Endothelial cell of umbilical vein (primary cell): ENCODE results near the gene CD82. TPM values are rescaled to one million over a fixed set of nuclear protein-coding genes. Genes with fewer than 3 reads are reported as not detected.

Source experiments
- BruUV-seq: library from RNA; stranded (reverse); fragments of 400-500 nt; replicated peaks from 2 replicates; lab custom pipeline; 2021; lab: Mats Ljungman, UMichigan
- CTCF ChIA-PET: fragments of 300-600, 350-600 bp; sonication (Branson Sonifier 250); formaldehyde crosslinking; loops from one replicate; lab custom pipeline; 2021; ENCODE audit warnings: antibody characterized with exemption, inconsistent platforms; lab: Charles Lee
- POLR2A ChIA-PET: fragments of 300-600, 350-600 bp; sonication (Branson Sonifier 250); formaldehyde crosslinking; loops from one replicate; lab custom pipeline; 2021; ENCODE audit warnings: antibody characterized with exemption, inconsistent platforms; lab: Charles Lee
- DNase-seq: peaks from one replicate; pipeline ENCODE4 v3.0.0-alpha.2; 2011; ENCODE audit warnings: low read depth, low spot score
- FAIRE-seq: peaks from 2 replicates; lab custom pipeline; 2011; peaks lifted over from hg19 to GRCh38; lab: Jason Lieb, UNC
- H2AFZ ChIP-seq: 2 replicates; pipeline ENCODE4 v1.6.0; 2012; ENCODE audit warnings: low read depth, low read length, control low read depth, inconsistent platforms
- H3K27ac ChIP-seq: 2 replicates; pipeline ENCODE4 v1.5.1; 2011; ENCODE audit warnings: low read depth, mild to moderate bottlenecking, control low read depth, low read length, moderate library complexity; ENCODE audit not compliant: insufficient read depth
- H3K27me3 ChIP-seq, 2 experiments: 2 replicates each; pipeline versions ENCODE4 v1.6.0 to v1.6.1; 2011; ENCODE audit warnings: low read length in 2 of 2, mixed read lengths in 1 of 2; ENCODE audit not compliant: control insufficient read depth in 2 of 2, insufficient read depth in 2 of 2
- H3K36me3 ChIP-seq, 2 experiments: 2 replicates in 1 of 2; 3 replicates in 1 of 2; pipeline ENCODE4 v1.5.1; 2011; ENCODE audit warnings: low read length in 2 of 2, mild to moderate bottlenecking in 1 of 2, moderate library complexity in 1 of 2; ENCODE audit not compliant: control insufficient read depth in 2 of 2, insufficient read depth in 2 of 2; ENCODE audit errors: extremely low read depth in 1 of 2
- H3K4me1 ChIP-seq: 3 replicates; pipeline ENCODE4 v1.5.1; 2011; ENCODE audit warnings: mild to moderate bottlenecking, low read length; ENCODE audit not compliant: control insufficient read depth, insufficient read depth; ENCODE audit errors: extremely low read depth
- H3K4me2 ChIP-seq: 2 replicates; pipeline ENCODE4 v1.6.1; 2011; ENCODE audit warnings: low read length, control low read depth, mixed read lengths; ENCODE audit not compliant: insufficient read depth
- H3K4me3 ChIP-seq, 3 experiments: fragments of 200-600 bp in 1 of 3; sonication (generic), shearing (Covaris generic) in 1 of 3; replicated peaks in 1 of 3; 2 replicates each; pipeline ENCODE4 v1.5.1; 2011 to 2016; ENCODE audit warnings: control low read depth in 3 of 3, low read length in 3 of 3, mild to moderate bottlenecking in 2 of 3, inconsistent platforms in 1 of 3, low read depth in 1 of 3, moderate library complexity in 1 of 3; ENCODE audit not compliant: insufficient read depth in 1 of 3
- H3K79me2 ChIP-seq: 2 replicates; pipeline ENCODE4 v1.6.0; 2012; ENCODE audit warnings: low read length, inconsistent platforms; ENCODE audit not compliant: control insufficient read depth, insufficient read depth
- H3K9ac ChIP-seq: replicated peaks from 2 replicates; pipeline ENCODE3; 2011; ENCODE audit warnings: low read length, control low read depth; ENCODE audit not compliant: insufficient read depth; ENCODE audit errors: extremely low read depth
- H3K9me1 ChIP-seq: replicated peaks from 3 replicates; pipeline ENCODE4 v1.6.0; 2011; ENCODE audit warnings: mild to moderate bottlenecking, low read length; ENCODE audit not compliant: control insufficient read depth, insufficient read depth; ENCODE audit errors: extremely low read depth
- H3K9me3 ChIP-seq: replicated peaks from 2 replicates; pipeline ENCODE4 v1.5.1; 2012; ENCODE audit warnings: low read length, inconsistent platforms; ENCODE audit not compliant: control insufficient read depth, insufficient read depth
- H4K20me1 ChIP-seq: replicated peaks from 2 replicates; pipeline ENCODE3; 2011; ENCODE audit warnings: mild to moderate bottlenecking, low read length; ENCODE audit not compliant: control insufficient read depth, insufficient read depth; ENCODE audit errors: extremely low read depth
- FOS ChIP-seq: IDR thresholded peaks from 2 replicates; pipeline ENCODE4 v1.6.1; 2011; ENCODE audit warnings: mild to moderate bottlenecking, low read length, moderate library complexity, borderline replicate concordance; ENCODE audit not compliant: insufficient read depth
- MYC ChIP-seq: IDR thresholded peaks from one replicate; pipeline ENCODE4 v1.6.1; 2011; ENCODE audit warnings: mild to moderate bottlenecking, low read depth, low read length
- POLR2AphosphoS5 ChIP-seq: IDR thresholded peaks from 2 replicates; pipeline ENCODE4 v1.6.1; 2012; ENCODE audit warnings: low read depth, mild to moderate bottlenecking, control low read depth, low read length, moderate library complexity; ENCODE audit not compliant: insufficient read depth
- dilution Hi-C: fragments of 300-500 bp; cut with MboI; formaldehyde crosslinking; loops from one replicate; pipeline ENCODE4 v1.15.0; 2019; ENCODE audit warnings: low sequenced_read_pairs; ENCODE audit not compliant: extremely low pct_ligation_motif_present
- intact Hi-C: fragments of 100-400 bp; cut with micrococcal nuclease; formaldehyde crosslinking; loops from one replicate; pipeline ENCODE4 v1.10.0; 2022
- polyA plus RNA-seq, 4 experiments: library from polyadenylated mRNA; depleted of rRNA in 3 of 4; stranded (reverse) in 3 of 4; unstranded in 1 of 4; fragments of >200 nt; gene quantifications; 2 replicates each; pipeline versions ENCODE4 v1.2.1 to v1.2.3, GENCODE V29; 2011 to 2012; ENCODE audit warnings: missing spikeins in 1 of 4
- total RNA-seq: library from RNA; stranded (reverse); gene quantifications from 2 replicates; pipeline ENCODE4 v1.2.3, GENCODE V29; 2021
- TF ChIP-seq, protein P1 (sequence below), 2 donors: IDR thresholded peaks; 1 replicate in 1 of 2; 2 replicates in 1 of 2; pipeline ENCODE4 v1.5.1; 2011; ENCODE audit warnings: low read length in 2 of 2, mild to moderate bottlenecking in 2 of 2, moderate library complexity in 2 of 2, control low read depth in 1 of 2, inconsistent platforms in 1 of 2, low read depth in 1 of 2; ENCODE audit not compliant: insufficient read depth in 1 of 2; ENCODE audit errors: extremely low read depth in 1 of 2

CD82 gene
- total and polyA plus RNA-seq, 2 donors (not counting 3 experiments of a cell fraction or from before 2014, with no cell fraction given) = 17.9 to 25.2 TPM

DNA sequence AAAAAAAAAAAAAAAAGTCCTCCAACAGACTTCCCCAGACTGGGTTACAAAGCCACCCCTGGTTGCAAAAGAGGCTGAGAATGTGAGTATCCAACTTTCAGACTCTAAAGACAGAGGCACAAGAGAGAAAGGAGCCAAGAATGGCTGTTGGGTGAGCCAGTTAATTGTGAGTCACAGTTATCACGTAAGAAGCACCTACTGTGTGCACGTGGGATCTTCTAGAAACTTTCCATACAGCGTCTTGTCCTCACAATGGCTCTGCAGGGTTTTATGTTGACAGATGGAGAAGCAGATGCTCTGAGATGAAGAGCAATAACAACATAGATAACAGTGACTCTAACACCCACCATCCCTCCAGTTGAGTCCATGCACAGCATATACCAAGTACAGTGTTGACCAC lies 41.0 kb downstream of the CD82 start:
- Histone ChIP-seq H3K4me3 (no peak overlapping the region), H4K20me1 (no peaks in the 10 kb centered on the region), H3K4me2 (no peak overlapping the region), H2AFZ (no peak overlapping the region), H3K9me3 (no peaks in the 10 kb centered on the region), H3K4me1 (peaks cover 9% of the 10 kb centered on the region), H3K9ac (no peak overlapping the region), H3K27ac (no peak overlapping the region), H3K9me1 (no peaks in the 10 kb centered on the region), H3K79me2 (no peaks in the 10 kb centered on the region), H3K27me3 (no peaks in the 10 kb centered on the region), H3K36me3 (no peaks in the 10 kb centered on the region)
- no peak for DNase-seq
- FAIRE-seq = no peak
- intact Hi-C loops (no loop called here), dilution Hi-C loops (no loop called here)
- BruUV-seq = no TSS peak
- POLR2A ChIA-PET = no interaction called here
- TF ChIP-seq MYC = no peak
- TF ChIP-seq, protein P1, sequence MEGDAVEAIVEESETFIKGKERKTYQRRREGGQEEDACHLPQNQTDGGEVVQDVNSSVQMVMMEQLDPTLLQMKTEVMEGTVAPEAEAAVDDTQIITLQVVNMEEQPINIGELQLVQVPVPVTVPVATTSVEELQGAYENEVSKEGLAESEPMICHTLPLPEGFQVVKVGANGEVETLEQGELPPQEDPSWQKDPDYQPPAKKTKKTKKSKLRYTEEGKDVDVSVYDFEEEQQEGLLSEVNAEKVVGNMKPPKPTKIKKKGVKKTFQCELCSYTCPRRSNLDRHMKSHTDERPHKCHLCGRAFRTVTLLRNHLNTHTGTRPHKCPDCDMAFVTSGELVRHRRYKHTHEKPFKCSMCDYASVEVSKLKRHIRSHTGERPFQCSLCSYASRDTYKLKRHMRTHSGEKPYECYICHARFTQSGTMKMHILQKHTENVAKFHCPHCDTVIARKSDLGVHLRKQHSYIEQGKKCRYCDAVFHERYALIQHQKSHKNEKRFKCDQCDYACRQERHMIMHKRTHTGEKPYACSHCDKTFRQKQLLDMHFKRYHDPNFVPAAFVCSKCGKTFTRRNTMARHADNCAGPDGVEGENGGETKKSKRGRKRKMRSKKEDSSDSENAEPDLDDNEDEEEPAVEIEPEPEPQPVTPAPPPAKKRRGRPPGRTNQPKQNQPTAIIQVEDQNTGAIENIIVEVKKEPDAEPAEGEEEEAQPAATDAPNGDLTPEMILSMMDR (IDR thresholded peaks at IDR 0.05; ENCODE audit: extremely low read depth in 1 of 2, insufficient read depth in 1 of 2, low read depth in 1 of 2, low read length in 2 of 2) = no peak
- no peak for TF ChIP-seq POLR2AphosphoS5
- CTCF ChIA-PET = interaction anchor here (0.7 to 1.6 kb wide), 4 partner anchors 11 to 305 kb away, joined by 3 to 19 read pairs (median 7); no protein-coding TSS in a partner anchor

DNA sequence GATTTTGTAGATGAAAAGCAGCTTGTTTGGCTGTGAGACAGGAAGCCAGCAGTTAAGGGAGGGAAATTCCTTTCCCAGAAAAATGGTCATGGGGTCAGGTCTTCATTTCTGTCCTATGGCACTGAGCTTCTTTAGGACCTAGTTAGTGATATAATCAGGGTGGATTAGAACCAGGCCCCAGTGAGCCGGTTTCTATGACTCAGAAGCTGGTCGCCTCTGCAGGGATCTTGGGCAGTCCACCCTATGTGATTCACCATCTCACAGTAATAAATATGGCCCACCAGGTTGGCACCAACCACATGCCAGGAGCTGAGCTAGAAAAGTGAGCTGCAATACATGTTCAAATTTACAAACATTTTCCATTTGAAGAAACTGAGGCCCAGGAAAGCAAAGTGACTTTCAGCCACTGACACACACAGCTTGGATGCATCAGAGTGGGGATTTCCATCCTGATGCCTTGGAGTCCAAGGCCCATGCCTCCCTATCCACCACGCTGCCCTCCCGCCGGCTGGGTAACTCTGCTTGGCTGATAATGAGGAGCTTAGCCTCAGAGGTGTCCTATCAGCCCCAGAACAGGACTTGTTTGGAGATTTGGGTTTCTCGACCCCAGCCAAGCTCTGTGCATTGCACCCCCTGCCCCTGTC lies 42.0 kb downstream of the CD82 start:
- BruUV-seq = no TSS peak
- Histone ChIP-seq H3K9me1 (no peaks in the 10 kb centered on the region), H3K27ac (no peak overlapping the region), H3K27me3 (no peaks in the 10 kb centered on the region), H3K9me3 (no peaks in the 10 kb centered on the region), H3K79me2 (no peaks in the 10 kb centered on the region), H3K4me3 (no peak overlapping the region), H4K20me1 (no peaks in the 10 kb centered on the region), H3K4me1 (peaks cover 9% of the 10 kb centered on the region), H3K4me2 (no peak overlapping the region), H3K36me3 (no peaks in the 10 kb centered on the region), H2AFZ (no peak overlapping the region), H3K9ac (no peak overlapping the region)
- dilution Hi-C loops = no loop called here
- intact Hi-C loops = no loop called here
- TF ChIP-seq FOS = no peak
- ChIA-PET CTCF (interaction anchor here (0.9 to 1.6 kb wide), 5 partner anchors 10 to 167 kb away, joined by 3 to 19 read pairs (median 4); no protein-coding TSS in a partner anchor), POLR2A (no interaction called here)
- FAIRE-seq = no peak
- no peak for DNase-seq
